HK-2 (cell line): ENCODE results near the gene ZXDC.

Experiments
- DNase-seq: peaks from one replicate; pipeline ENCODE4 v3.0.0-alpha.2; 2018; ENCODE audit not compliant: unreplicated experiment

The ZXDC gene

DNA sequence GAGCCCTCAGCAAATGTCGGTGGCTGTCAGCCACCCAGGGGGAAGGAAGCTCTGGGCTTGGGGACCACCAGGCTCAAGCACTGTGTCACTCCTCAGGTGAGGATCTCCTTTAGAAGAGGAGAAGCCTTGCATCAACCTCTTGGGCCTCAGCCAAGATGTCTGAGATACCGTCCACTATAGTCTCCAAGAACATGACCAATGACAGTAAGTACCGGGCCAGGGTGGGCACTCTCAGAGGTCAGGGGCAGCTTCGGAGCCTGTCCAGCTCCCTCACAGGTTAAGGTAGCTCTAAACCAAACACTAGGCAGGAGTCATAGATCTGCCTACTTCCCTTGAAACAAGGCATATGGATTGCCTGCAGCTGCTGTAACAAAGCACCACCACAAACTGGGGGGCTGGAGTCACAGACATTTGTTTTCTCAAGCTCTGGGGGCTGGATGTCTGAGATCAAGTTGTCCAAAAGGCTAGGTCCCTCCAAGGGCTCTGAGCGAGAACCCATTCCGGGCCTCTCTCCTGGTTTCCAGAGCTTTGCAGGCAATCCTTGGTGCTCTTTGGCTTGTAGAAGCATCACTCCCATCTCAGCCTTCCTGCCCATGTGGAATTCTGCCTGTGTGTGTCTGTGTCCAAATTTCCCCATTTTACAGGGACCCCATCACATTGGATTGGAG, 79.7 kb downstream of the ZXDC start:
- DNase-seq = no peak

- DNase-seq = no peak
Observed at GRCh38 chr3:126394977-126395321, 80.7 kb downstream of the ZXDC start.

DNA sequence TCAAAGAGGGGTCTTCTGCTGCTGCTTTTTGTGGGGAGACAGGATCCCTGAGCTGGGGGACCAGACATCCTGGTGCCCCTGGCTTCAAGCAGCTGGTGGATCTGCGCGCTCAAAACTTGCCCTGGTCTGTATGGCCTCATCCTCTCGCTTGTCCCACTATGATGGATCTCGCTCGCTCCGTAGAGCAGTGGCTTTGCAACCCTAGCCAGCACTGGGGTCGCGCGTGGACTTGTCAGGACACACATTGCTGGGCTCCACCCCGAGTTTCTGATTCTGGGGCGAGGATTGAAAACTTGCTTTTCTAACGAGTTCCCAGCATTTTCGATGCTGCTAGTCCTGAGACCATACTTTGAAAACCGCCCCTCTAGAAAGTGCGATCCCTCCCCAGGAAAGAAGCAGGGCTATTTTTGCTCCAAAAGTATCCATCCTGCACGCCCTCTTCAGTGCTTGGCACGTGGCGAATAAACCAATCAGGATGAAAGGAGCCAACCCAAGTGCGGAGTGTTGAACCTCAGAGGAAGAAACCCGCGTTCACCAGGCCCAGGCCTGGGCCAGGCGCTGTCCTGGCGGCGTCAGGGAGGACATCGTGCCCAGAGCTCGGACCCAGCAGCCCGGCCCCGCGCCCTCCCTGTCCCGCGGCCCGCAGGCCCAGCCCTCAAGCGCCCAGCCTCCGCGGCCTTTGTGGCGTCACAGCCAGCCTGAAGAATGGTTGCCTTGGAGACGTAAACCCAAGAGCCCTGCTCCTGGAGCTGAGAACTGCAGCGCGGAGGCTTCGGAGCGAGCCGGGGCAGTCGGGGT, 81.3 kb downstream of the ZXDC start, which contains the start of gene CFAP100:
Gene CFAP100, plus strand, starts transcription at position 731 of the 798 bp plus-strand sequence. CDS start 1,092 bp downstream, outside the sequence.
- DNase-seq = no peak

DNA sequence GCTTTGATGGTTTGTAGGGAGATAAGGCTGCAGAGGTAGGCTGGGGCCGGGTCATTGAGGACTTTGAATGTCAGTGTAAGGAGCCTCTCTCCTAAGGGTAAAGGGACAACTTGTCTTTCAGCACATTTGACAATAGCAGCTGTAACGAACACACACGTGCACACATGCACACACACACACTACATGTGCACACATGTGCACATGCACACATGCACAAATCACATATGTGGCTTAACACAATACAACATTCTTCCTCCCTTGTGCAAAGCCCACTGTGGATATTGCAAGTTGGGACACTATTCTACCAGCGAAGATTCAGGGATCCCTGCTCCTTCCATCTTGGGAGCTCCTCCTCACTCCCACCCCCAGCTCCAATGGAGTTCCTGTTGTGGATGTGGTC, 82.1 kb downstream of the ZXDC start:
- no peak for DNase-seq

DNA sequence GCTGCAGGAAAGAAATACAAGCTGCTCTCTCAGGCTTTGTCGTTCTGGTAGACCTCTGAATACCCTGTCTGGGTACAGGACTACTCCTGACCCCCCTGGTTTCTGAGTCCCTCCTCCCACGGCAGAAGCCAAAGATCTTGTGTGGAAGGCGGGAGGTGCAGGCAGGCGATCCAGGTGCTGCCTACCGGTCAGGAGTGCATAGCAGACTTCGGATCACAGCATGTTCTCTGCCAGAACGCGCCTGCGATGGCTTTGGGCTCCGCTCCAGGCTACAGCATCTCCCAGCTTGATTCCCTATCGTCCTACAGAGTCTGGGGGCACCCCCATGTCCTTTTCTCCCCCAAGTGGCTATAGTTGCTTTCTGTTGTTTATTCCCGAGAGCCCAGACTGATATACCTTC, 83.4 kb downstream of the ZXDC start:
- no peak for DNase-seq

- no peak for DNase-seq
Observed at GRCh38 chr3:126391631-126392030, 84.1 kb downstream of the ZXDC start.

GRCh38 chr3:126390751-126391150, 84.9 kb downstream of the ZXDC start:
- no peak for DNase-seq

DNA sequence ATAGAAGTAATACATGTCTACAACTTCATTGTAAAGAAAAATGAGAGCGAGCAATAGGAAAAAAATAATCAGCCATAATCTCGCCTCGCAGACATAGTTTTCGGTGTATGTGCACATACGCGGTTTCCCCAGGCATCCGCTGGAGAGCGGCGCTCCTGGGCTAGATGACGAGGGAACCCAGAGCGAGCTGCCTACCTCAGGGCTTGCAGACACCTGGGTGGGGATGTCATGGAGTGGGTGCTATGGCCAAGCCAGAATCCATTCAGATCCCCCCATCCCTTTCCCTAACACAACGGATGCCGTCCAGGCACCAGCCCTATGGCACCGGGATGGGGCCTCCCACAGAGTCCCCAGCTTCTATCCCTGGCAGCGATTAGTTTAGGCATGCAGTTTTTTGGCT, 85.5 kb downstream of the ZXDC start:
- DNase-seq = no peak

- no peak for DNase-seq
Observed at GRCh38 chr3:126389794-126390146, 85.9 kb downstream of the ZXDC start.

DNA sequence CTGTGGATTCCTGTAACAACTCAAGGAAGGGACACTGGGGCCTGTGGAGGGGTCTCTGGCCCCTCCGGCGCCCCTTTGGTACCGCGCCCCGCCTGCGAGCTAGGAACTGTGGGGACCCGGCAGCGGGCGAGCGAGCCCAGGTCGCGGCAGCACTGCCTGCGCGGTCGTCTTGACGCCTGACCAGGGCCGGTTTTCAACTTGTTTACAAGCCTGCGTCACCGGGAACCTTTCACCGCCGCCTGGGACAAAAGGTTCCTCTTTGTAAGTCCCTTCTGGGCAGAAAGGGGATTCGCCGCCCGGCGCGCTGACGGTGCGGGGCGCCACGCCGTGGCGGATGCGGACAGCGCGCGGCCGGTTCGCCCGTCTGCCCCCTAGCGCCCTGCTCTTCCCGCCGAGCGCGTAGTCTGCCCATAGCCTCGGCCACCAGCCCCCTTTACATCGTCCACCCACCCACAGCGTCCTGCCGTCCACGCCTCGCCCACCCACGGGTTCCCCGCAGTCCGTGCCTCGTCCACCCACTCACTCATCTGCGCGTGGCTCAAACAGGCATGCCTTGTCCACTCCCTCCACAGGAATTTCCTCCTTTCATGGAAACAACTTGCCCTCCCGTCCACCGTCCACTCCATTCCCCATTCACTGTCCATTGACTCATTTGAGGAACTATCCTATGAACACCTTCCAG, 86.4 kb downstream of the ZXDC start:
- peak; percentile 73 for DNase-seq
